Omental fat pad (tissue), 4 donors: Measurements from ENCODE around the gene SLC5A2. TPM values are rescaled to one million over a fixed set of nuclear protein-coding genes. Genes with fewer than 3 reads are reported as not detected.

Experiments used
- ATAC-seq: fragments of 150-250 bp; one replicate; pipeline ENCODE4 v1.9.1; 2016; ENCODE audit warnings: mild to moderate bottlenecking, moderate library complexity; ENCODE audit not compliant: low FRiP score
- DNase-seq: peaks from one replicate; pipeline ENCODE4 v3.0.0-alpha.2; 2019; ENCODE audit warnings: low spot score
- total RNA-seq, 4 donors: library from RNA; depleted of rRNA; stranded (reverse); fragments of >200 nt; gene quantifications; one replicate each; pipeline ENCODE4 v1.1.0, GENCODE V29; 2016
- TF ChIP-seq, protein P1 (sequence below), 3 donors: fragments of 450-650 bp; IDR thresholded peaks; one replicate each; pipeline ENCODE4 v1.5.1; 2016 to 2017; ENCODE audit warnings: antibody characterized with exemption in 3 of 3, mild to moderate bottlenecking in 3 of 3, moderate library complexity in 2 of 3

SLC5A2 gene
- total RNA-seq, 4 donors from 2014 or later, result not detected

DNA sequence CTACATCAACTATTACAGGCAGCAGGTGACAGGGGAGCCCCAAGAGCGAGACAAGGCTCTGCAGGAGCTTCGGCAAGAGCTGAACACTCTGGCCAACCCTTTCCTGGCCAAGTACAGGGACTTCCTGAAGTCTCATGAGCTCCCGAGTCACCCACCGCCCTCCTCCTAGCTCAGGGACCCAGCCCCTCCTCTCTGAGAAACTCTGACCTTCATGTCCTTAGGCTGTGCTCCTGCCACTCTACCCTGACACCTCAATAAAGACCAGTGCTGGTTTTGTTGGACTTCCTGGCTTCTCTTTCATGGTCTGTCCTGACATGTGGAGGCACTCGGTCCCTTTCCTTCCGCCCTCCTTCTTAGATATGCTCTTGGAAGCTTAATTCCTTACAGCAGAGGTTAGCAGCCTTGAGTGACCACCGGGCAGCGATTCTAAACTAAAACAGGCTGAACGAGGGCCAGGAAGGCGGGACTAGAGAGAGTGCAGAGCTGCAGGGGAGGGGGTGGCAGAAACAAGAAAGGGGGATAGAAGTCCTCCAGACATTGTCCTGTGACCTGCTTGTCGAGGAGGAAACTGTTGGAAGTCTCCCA lies 45.7 kb downstream of the SLC5A2 start:
- TF ChIP-seq, protein P1, sequence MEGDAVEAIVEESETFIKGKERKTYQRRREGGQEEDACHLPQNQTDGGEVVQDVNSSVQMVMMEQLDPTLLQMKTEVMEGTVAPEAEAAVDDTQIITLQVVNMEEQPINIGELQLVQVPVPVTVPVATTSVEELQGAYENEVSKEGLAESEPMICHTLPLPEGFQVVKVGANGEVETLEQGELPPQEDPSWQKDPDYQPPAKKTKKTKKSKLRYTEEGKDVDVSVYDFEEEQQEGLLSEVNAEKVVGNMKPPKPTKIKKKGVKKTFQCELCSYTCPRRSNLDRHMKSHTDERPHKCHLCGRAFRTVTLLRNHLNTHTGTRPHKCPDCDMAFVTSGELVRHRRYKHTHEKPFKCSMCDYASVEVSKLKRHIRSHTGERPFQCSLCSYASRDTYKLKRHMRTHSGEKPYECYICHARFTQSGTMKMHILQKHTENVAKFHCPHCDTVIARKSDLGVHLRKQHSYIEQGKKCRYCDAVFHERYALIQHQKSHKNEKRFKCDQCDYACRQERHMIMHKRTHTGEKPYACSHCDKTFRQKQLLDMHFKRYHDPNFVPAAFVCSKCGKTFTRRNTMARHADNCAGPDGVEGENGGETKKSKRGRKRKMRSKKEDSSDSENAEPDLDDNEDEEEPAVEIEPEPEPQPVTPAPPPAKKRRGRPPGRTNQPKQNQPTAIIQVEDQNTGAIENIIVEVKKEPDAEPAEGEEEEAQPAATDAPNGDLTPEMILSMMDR (IDR thresholded peaks at IDR 0.05), result no peak
- ATAC-seq, result peak; percentile 28
- DNase-seq, result no peak

DNA sequence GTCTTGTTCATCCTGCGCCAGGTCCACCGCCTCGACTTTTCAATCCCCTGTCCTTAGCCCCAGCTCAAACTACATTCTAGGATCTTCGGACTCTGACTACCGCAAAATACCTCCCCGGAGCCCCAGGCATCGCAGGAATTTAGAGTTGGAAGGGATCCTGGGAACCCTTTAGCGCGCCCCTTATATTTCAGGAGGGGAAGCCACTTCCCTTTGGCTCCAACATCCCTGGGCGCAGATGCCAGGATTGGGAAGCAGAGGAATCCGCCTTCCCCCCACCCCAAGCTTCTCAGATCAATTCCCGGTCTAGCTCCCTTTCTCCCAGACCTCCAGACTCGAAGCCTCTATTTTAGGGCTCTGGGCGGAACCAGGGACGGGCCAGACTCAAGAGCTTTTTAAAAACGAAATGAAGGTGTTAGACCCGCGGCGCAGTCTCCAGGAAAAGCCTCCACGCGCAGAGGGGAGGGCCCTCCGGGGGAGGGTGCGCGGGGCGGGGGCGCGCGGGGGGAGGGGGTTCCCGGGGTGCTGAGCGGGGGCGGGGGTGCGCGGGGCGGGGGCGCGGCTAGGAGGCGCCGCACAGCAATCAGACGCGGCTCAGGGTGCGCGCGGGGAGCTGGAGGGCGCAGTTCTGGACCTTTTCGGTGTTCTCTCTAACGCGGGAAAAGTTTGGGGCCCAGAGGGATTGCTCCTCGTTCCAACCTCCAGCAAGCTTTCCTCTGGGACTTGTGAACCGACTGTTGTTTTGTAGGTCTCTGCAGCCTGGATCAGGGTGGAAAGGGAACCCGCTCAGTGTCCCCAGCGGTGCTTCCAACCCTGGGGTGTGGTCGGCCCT lies 46.4 kb downstream of the SLC5A2 start:
- TF ChIP-seq, protein P1 (IDR thresholded peaks at IDR 0.05), result no peak
- peak; percentile 64 for ATAC-seq
- DNase-seq, result no peak

DNA sequence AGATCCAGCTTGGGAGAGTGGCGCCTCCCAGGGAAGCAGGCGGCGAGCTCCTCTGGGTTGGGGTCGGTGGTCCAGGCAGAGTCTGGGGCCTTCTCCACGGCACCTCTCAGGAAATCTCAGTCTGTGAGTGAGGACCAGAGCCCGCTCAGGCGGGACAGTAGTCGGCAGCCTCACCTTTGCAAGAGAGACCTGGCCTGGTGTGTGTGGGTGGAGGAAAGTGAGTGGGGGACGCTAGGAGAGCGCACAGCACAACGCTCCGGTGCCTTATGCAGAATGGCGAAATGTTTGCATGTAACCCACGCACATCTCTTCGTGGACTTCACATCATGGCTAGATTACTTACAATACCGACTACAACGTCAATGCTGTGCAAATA lies 47.0 kb downstream of the SLC5A2 start:
- TF ChIP-seq, protein P1 (IDR thresholded peaks at IDR 0.05), result no peak
- ATAC-seq, result peak; percentile 41
- DNase-seq, result no peak

DNA sequence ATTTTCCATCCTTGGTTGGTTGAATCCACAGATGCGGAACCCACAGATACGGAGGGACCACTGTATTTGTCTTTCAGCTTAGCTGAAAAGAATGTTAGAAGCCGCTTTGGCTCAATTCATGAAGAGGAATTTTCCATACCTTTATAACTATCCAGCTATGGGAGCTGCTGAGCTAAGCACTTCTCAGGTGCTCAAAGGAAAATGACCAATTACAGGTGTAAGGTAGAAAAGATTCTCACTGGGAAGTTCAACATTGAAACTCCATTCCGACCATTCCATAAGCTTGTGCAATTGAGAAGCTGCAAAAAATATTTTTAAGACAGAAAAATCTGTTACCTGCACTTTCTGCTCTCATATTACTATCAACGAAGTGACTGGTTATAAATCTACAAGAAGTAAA lies 47.5 kb downstream of the SLC5A2 start:
- TF ChIP-seq, protein P1 (IDR thresholded peaks at IDR 0.05), result no peak
- no peak for ATAC-seq
- DNase-seq, result no peak

DNA sequence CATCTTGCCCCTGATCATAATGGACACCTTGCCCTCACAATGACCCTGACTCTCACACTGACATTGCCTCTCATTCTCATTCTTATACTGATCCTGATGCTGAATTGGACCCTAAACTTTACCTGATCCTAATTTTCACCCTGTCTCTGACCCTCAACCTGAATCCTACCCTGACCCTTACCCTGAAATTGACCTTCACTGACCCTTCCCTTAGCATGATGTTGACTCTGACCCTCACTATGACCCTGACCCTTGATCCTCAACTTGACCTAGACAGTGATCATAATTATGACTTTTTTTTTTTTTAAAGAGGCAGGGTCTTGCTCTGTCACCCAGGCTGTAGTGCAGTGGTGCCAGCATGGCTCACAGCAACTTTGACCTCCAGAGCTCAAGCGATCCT lies 48.2 kb downstream of the SLC5A2 start:
- no peak for ATAC-seq
- TF ChIP-seq, protein P1 (IDR thresholded peaks at IDR 0.05), result no peak

DNA sequence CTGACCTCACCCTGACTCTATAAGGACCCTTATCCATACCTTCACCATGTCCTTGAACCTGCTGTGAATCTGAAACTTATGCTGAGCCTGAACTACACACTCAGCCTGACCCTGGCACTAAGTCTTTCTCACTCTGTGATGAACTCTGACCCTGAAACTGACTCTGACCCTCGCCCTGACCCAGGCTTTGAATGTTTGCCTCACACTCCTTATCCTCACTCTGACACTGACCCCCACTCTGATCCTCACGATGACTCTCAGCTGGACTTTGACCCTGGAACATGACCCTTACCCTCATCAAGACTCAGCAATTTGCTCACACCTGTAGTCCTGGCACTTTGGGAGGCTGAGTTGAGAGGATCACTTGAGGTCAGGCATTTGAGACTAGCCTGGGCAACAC lies 49.2 kb downstream of the SLC5A2 start:
- no peak for DNase-seq
- no peak for ATAC-seq
- TF ChIP-seq, protein P1 (IDR thresholded peaks at IDR 0.05), result no peak

More for the DNA sequence above, 48.2 kb downstream of the SLC5A2 start:
- DNase-seq, result no peak

DNA sequence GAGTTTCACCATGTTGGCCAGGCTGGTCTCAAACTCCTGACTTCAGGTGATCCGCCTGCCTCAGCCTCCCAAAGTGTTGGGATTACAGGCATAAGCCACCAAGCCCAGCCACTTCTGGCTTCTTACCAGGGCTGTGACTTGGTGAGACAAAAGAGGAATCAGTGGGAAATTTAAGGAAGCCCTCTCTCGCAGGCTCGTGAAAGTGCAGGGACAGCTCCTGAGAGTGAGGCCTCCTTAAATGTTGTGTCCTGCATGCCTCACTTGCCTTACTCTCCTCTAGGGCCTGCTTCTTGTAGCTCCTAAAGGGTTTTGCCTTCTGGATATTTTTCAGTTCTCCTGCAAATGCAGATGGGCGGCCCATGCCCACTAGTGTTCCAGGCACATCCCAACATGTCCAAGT lies 50.0 kb downstream of the SLC5A2 start:
- TF ChIP-seq, protein P1 (IDR thresholded peaks at IDR 0.05), result no peak
- ATAC-seq (no peak), DNase-seq (no peak)
